HG02588 (cell line): ENCODE results near the gene ABCC5.

Experiments
- ATAC-seq: cut with Tn5 transposase; IDR thresholded peaks from one replicate; pipeline ENCODE4 v1.9.1; 2021; ENCODE audit warnings: mild to moderate bottlenecking, moderate library complexity; ENCODE audit not compliant: unreplicated experiment

The ABCC5 gene

GRCh38 chr3:183930086-183930485 is 87.6 kb downstream of the ABCC5 start:
- ATAC-seq = no peak

GRCh38 chr3:183927059-183927458 is 90.6 kb downstream of the ABCC5 start:
- ATAC-seq = no peak

- no peak for ATAC-seq
Observed at GRCh38 chr3:183924956-183925355, 92.7 kb downstream of the ABCC5 start.

GRCh38 chr3:183924543-183924942 is 93.1 kb downstream of the ABCC5 start:
- no peak for ATAC-seq

GRCh38 chr3:183922421-183922820 is 95.3 kb downstream of the ABCC5 start:
- no peak for ATAC-seq

GRCh38 chr3:183921096-183921495 is 96.6 kb downstream of the ABCC5 start:
- ATAC-seq = no peak

GRCh38 chr3:183920416-183920815 is 97.3 kb downstream of the ABCC5 start:
- no peak for ATAC-seq

GRCh38 chr3:183918178-183918577 is 99.5 kb downstream of the ABCC5 start:
- ATAC-seq = no peak

- no peak for ATAC-seq
Observed at GRCh38 chr3:183917776-183918175, 99.9 kb downstream of the ABCC5 start.

- no peak for ATAC-seq
Observed at GRCh38 chr3:183914856-183915255, 102.8 kb downstream of the ABCC5 start.

GRCh38 chr3:183913580-183913920 is 104.1 kb downstream of the ABCC5 start:
- no peak for ATAC-seq

GRCh38 chr3:183912895-183913579 is 104.6 kb downstream of the ABCC5 start:
- no peak for ATAC-seq

- no peak for ATAC-seq
Observed at GRCh38 chr3:183911763-183912506, 105.7 kb downstream of the ABCC5 start.

GRCh38 chr3:183911087-183911486 is 106.6 kb downstream of the ABCC5 start:
- ATAC-seq = no peak

- ATAC-seq = no peak
Observed at GRCh38 chr3:183909030-183909600, 108.6 kb downstream of the ABCC5 start.

- no peak for ATAC-seq
Observed at GRCh38 chr3:183907911-183908331, 109.8 kb downstream of the ABCC5 start.

- no peak for ATAC-seq
Observed at GRCh38 chr3:183907176-183907575, 110.5 kb downstream of the ABCC5 start.

GRCh38 chr3:183906234-183906921 is 111.3 kb downstream of the ABCC5 start:
- ATAC-seq = no peak

- ATAC-seq = no peak
Observed at GRCh38 chr3:183904833-183905780, 112.6 kb downstream of the ABCC5 start.

- ATAC-seq = no peak
Observed at GRCh38 chr3:183898028-183898431, 119.7 kb downstream of the ABCC5 start.
